PFSK-1 (cell line): ENCODE results near the gene PPM1L.

Experiments
- FOXP2 ChIP-seq: optimal IDR thresholded peaks from 2 replicates; pipeline ENCODE3; 2011; ENCODE audit warnings: borderline replicate concordance, control low read depth, inconsistent platforms; ENCODE audit not compliant: insufficient read depth; ENCODE audit errors: extremely low read length, extremely low read depth
- POLR2AphosphoS5 ChIP-seq: IDR thresholded peaks from 2 replicates; pipeline ENCODE4 v1.6.1; 2012; ENCODE audit warnings: low read depth, mild to moderate bottlenecking, control low read depth, low read length, moderate library complexity
- REST ChIP-seq, 2 experiments: IDR thresholded peaks; 2 replicates each; pipeline versions ENCODE4 v1.6.1 to v1.8.0; 2011 to 2012; ENCODE audit warnings: low read depth in 2 of 2, low read length in 2 of 2, control low read depth in 1 of 2, inconsistent platforms in 1 of 2, mild to moderate bottlenecking in 1 of 2, moderate library complexity in 1 of 2; ENCODE audit not compliant: insufficient read depth in 1 of 2
- SIN3A ChIP-seq: IDR thresholded peaks from 2 replicates; pipeline ENCODE4 v1.6.1; 2012; ENCODE audit warnings: mild to moderate bottlenecking, low read length, moderate library complexity, borderline replicate concordance; ENCODE audit not compliant: insufficient read depth
- TAF1 ChIP-seq: IDR thresholded peaks from 2 replicates; pipeline ENCODE4 v1.6.1; 2012; ENCODE audit warnings: low read length, control low read depth, borderline replicate concordance; ENCODE audit not compliant: insufficient read depth

PPM1L gene

GRCh38 chr3:160722331-160722730 is 33.7 kb upstream of the PPM1L start:
- TF ChIP-seq POLR2AphosphoS5 (no peak), REST (IDR thresholded peaks at IDR 0.05; ENCODE audit: insufficient read depth in 1 of 2, low read depth in 2 of 2, low read length in 2 of 2) (no peak), SIN3A (no peak), FOXP2 (no peak), TAF1 (no peak)

GRCh38 chr3:160725338-160725737 is 30.7 kb upstream of the PPM1L start:
- TF ChIP-seq SIN3A (no peak), TAF1 (no peak), FOXP2 (no peak), POLR2AphosphoS5 (no peak), REST (IDR thresholded peaks at IDR 0.05; ENCODE audit: insufficient read depth in 1 of 2, low read depth in 2 of 2, low read length in 2 of 2) (no peak)

GRCh38 chr3:160735826-160736225 is 20.2 kb upstream of the PPM1L start:
- TF ChIP-seq POLR2AphosphoS5 = no peak
- TF ChIP-seq SIN3A = no peak
- TF ChIP-seq FOXP2 = no peak
- TF ChIP-seq REST (IDR thresholded peaks at IDR 0.05; ENCODE audit: insufficient read depth in 1 of 2, low read depth in 2 of 2, low read length in 2 of 2) = no peak
- no peak for TF ChIP-seq TAF1

GRCh38 chr3:160738048-160738447 is 18.0 kb upstream of the PPM1L start:
- TF ChIP-seq FOXP2 (no peak), TAF1 (no peak), REST (IDR thresholded peaks at IDR 0.05; ENCODE audit: insufficient read depth in 1 of 2, low read depth in 2 of 2, low read length in 2 of 2) (no peak), SIN3A (no peak), POLR2AphosphoS5 (no peak)

GRCh38 chr3:160739079-160739478 is 17.0 kb upstream of the PPM1L start:
- TF ChIP-seq FOXP2 (no peak), TAF1 (no peak), SIN3A (no peak), REST (IDR thresholded peaks at IDR 0.05; ENCODE audit: insufficient read depth in 1 of 2, low read depth in 2 of 2, low read length in 2 of 2) (no peak), POLR2AphosphoS5 (no peak)
